Liver (tissue), 9 donors: ENCODE data around the gene CACNA1D. TPM values are rescaled to one million over a fixed set of nuclear protein-coding genes. Genes with fewer than 3 reads are reported as not detected.

Experiments used
- DNase-seq: peaks from one replicate; pipeline ENCODE4 v3.0.0-alpha.2; 2017; ENCODE audit warnings: low spot score
- H3K27ac ChIP-seq, 2 donors: one replicate each; pipeline ENCODE4 v1.7.0; 2013; ENCODE audit warnings: inconsistent platforms in 2 of 2, low read length in 2 of 2, control low read depth in 1 of 2, low read depth in 1 of 2, mild to moderate bottlenecking in 1 of 2
- H3K27me3 ChIP-seq, 4 donors: one replicate each; pipeline versions ENCODE4 v1.6.1 to v1.7.0; 2013; ENCODE audit warnings: low read length in 3 of 4, inconsistent platforms in 1 of 4, mild to moderate bottlenecking in 1 of 4, moderate library complexity in 1 of 4; ENCODE audit not compliant: control insufficient read depth in 4 of 4, insufficient read depth in 4 of 4
- H3K36me3 ChIP-seq, 4 donors: one replicate each; pipeline versions ENCODE4 v1.6.1 to v1.7.0; 2013; ENCODE audit warnings: low read length in 3 of 4, mild to moderate bottlenecking in 3 of 4, low read depth in 1 of 4, moderate library complexity in 1 of 4; ENCODE audit not compliant: control insufficient read depth in 4 of 4, insufficient read depth in 3 of 4
- H3K4me1 ChIP-seq, 4 donors: one replicate each; pipeline versions ENCODE4 v1.6.1 to v1.7.0; 2013; ENCODE audit warnings: low read length in 3 of 4, mild to moderate bottlenecking in 3 of 4, moderate library complexity in 1 of 4; ENCODE audit not compliant: control insufficient read depth in 4 of 4, insufficient read depth in 4 of 4
- H3K4me3 ChIP-seq, 3 donors: one replicate each; pipeline versions ENCODE4 v1.6.1 to v1.7.0; 2013; ENCODE audit warnings: low read length in 3 of 3, control low read depth in 1 of 3, low read depth in 1 of 3, mild to moderate bottlenecking in 1 of 3
- H3K9ac ChIP-seq, 2 donors: one replicate each; pipeline ENCODE4 v1.7.0; 2013; ENCODE audit warnings: low read length in 2 of 2, mild to moderate bottlenecking in 2 of 2, moderate library complexity in 2 of 2, control low read depth in 1 of 2, low read depth in 1 of 2
- H3K9me3 ChIP-seq, 4 donors: one replicate each; pipeline versions ENCODE4 v1.6.1 to v1.7.0; 2013; ENCODE audit warnings: low read length in 3 of 4; ENCODE audit not compliant: control insufficient read depth in 4 of 4
- ATF3 ChIP-seq: IDR thresholded peaks from 2 replicates; pipeline ENCODE4 v1.6.1; 2016; ENCODE audit warnings: antibody characterized with exemption
- CTCF ChIP-seq: fragments of 150-350 bp; IDR thresholded peaks from 2 replicates; pipeline ENCODE4 v1.5.1; 2017; ENCODE audit warnings: improper control_type of control experiment, low read depth, low read length; ENCODE audit not compliant: missing input control
- EGR1 ChIP-seq, 2 donors: IDR thresholded peaks; 2 replicates each; pipeline ENCODE4 v1.6.1; 2016 to 2018; ENCODE audit warnings: antibody characterized with exemption in 2 of 2, low read depth in 2 of 2
- FOXA1 ChIP-seq: IDR thresholded peaks from 2 replicates; pipeline ENCODE4 v1.6.1; 2016; ENCODE audit warnings: antibody characterized with exemption
- FOXA2 ChIP-seq: IDR thresholded peaks from 2 replicates; pipeline ENCODE4 v1.6.1; 2016; ENCODE audit warnings: antibody characterized with exemption
- GABPA ChIP-seq, 2 donors: IDR thresholded peaks in 1 of 2; conservative IDR thresholded peaks in 1 of 2; 2 replicates each; pipeline ENCODE4 v1.6.1; 2016; ENCODE audit warnings: antibody characterized with exemption in 2 of 2, mild to moderate bottlenecking in 1 of 2, moderate library complexity in 1 of 2
- HNF4A ChIP-seq, 2 donors: conservative IDR thresholded peaks; 2 replicates each; pipeline ENCODE4 v1.6.1; 2016; ENCODE audit warnings: antibody characterized with exemption in 2 of 2, mild to moderate bottlenecking in 2 of 2
- HNF4G ChIP-seq: IDR thresholded peaks from 2 replicates; pipeline ENCODE4 v1.6.1; 2016; ENCODE audit warnings: antibody characterized with exemption
- JUND ChIP-seq, 2 donors: IDR thresholded peaks; 2 replicates each; pipeline ENCODE4 v1.6.1; 2016; ENCODE audit warnings: antibody characterized with exemption in 2 of 2
- MAX ChIP-seq: IDR thresholded peaks from 2 replicates; pipeline ENCODE4 v1.6.1; 2016; ENCODE audit warnings: antibody characterized with exemption
- NR2F2 ChIP-seq: IDR thresholded peaks from 2 replicates; pipeline ENCODE4 v1.6.1; 2016; ENCODE audit warnings: antibody characterized with exemption
- RAD21 ChIP-seq, 2 donors: IDR thresholded peaks; 2 replicates each; pipeline ENCODE4 v1.6.1; 2016; ENCODE audit warnings: antibody characterized with exemption in 2 of 2, mild to moderate bottlenecking in 2 of 2
- REST ChIP-seq: IDR thresholded peaks from 2 replicates; pipeline ENCODE4 v1.6.1; 2016; ENCODE audit warnings: antibody characterized with exemption, mild to moderate bottlenecking
- RXRA ChIP-seq, 2 donors: IDR thresholded peaks; 2 replicates each; pipeline ENCODE4 v1.6.1; 2017 to 2018; ENCODE audit warnings: antibody characterized with exemption in 2 of 2, mild to moderate bottlenecking in 1 of 2
- SP1 ChIP-seq: IDR thresholded peaks from 2 replicates; pipeline ENCODE4 v1.6.1; 2018; ENCODE audit warnings: antibody characterized with exemption, mild to moderate bottlenecking
- TAF1 ChIP-seq: conservative IDR thresholded peaks from 2 replicates; pipeline ENCODE4 v1.6.1; 2016; ENCODE audit warnings: antibody characterized with exemption, mild to moderate bottlenecking
- YY1 ChIP-seq: IDR thresholded peaks from 2 replicates; pipeline ENCODE4 v1.6.1; 2016; ENCODE audit warnings: antibody characterized with exemption, mild to moderate bottlenecking
- ZBTB33 ChIP-seq: IDR thresholded peaks from 2 replicates; pipeline ENCODE4 v1.6.1; 2016; ENCODE audit warnings: antibody characterized with exemption
- WGBS: extraction: QIAGEN DNeasy Blood & Tissue Kit; methylation state at CpG from one replicate; pipeline ENCODE4 v1.1.7; 2013; 5-methylcytosine and 5-hydroxymethylcytosine counted together
- polyA plus RNA-seq, 2 donors: library from polyadenylated mRNA; stranded (reverse) in 1 of 2; unstranded in 1 of 2; fragments of 200-250 nt in 1 of 2; fragments of >200 nt in 1 of 2; fragmentation: Nextera tagmentation in 1 of 2; extraction: Ambion mirVana in 1 of 2; gene quantifications; one replicate each; pipeline versions ENCODE4 v1.2.1 to v1.2.3, GENCODE V29; 2013 to 2015
- total RNA-seq, 2 donors: library from RNA; depleted of rRNA; stranded (reverse); fragments of >200 nt; gene quantifications; one replicate each; pipeline ENCODE4 v1.2.3, GENCODE V29; 2014
- donor health status: healthy.
- donor health status: healthy.
- donor health status: healthy.
- donor health status: healthy.
- donor health status: healthy.

The CACNA1D gene
- total and polyA plus RNA-seq, 4 donors, result 1.8 to 18.9 (median 3.4) TPM

- Histone ChIP-seq H3K27ac (no peak overlapping the region), H3K9me3 (no peaks in the 10 kb centered on the region), H3K4me3 (no peak overlapping the region), H3K4me1 (peaks cover 0 to 7% (median 0%) of the 10 kb centered on the region in 4 donors), H3K9ac (no peak overlapping the region), H3K27me3 (no peaks in the 10 kb centered on the region), H3K36me3 (peaks cover 15 to 65% (median 39%) of the 10 kb centered on the region in 4 donors)
- TF ChIP-seq FOXA1 (no peak), SP1 (no peak), YY1 (no peak), ATF3 (no peak), CTCF (no peak), REST (no peak), FOXA2 (no peak), MAX (no peak), GABPA (IDR thresholded peaks at IDR 0.05 in 1 of 2, conservative IDR thresholded peaks at IDR 0.05 in 1 of 2) (no peak), JUND (IDR thresholded peaks at IDR 0.05) (no peak), EGR1 (IDR thresholded peaks at IDR 0.05; ENCODE audit: low read depth in 2 of 2) (no peak), HNF4G (no peak), RXRA (IDR thresholded peaks at IDR 0.05) (no peak), NR2F2 (no peak), RAD21 (IDR thresholded peaks at IDR 0.05) (no peak), HNF4A (conservative IDR thresholded peaks at IDR 0.05) (no peak)
- DNase-seq, result no peak
- WGBS, result 82% methylated on average over 21 of the region's 21 CpGs
Measured at GRCh38 chr3:53820756-53821580, 326.6 kb downstream of the CACNA1D start.

GRCh38 chr3:53821631-53822121, 327.3 kb downstream of the CACNA1D start:
- Histone ChIP-seq H3K36me3 (peaks cover 14 to 58% (median 37%) of the 10 kb centered on the region in 4 donors), H3K9ac (no peak overlapping the region), H3K4me3 (no peak overlapping the region), H3K4me1 (peaks cover 0 to 7% (median 0%) of the 10 kb centered on the region in 4 donors), H3K27me3 (no peaks in the 10 kb centered on the region), H3K9me3 (no peaks in the 10 kb centered on the region), H3K27ac (no peak overlapping the region)
- DNase-seq, result no peak
- WGBS, result 72% methylated on average over 5 of the region's 5 CpGs
- TF ChIP-seq RAD21 (IDR thresholded peaks at IDR 0.05), result no peak
- no peak for TF ChIP-seq MAX
- no peak for TF ChIP-seq RXRA (IDR thresholded peaks at IDR 0.05)
- no peak for TF ChIP-seq ATF3
- no peak for TF ChIP-seq FOXA2
- TF ChIP-seq NR2F2, result no peak
- TF ChIP-seq YY1, result no peak
- no peak for TF ChIP-seq ZBTB33
- no peak for TF ChIP-seq TAF1
- TF ChIP-seq HNF4A (conservative IDR thresholded peaks at IDR 0.05), result no peak
